Body of pancreas (tissue), 4 donors: ENCODE measurements around the gene SLC66A1. TPM values are rescaled to one million over a fixed set of nuclear protein-coding genes. Genes with fewer than 3 reads are reported as not detected.

Source experiments
- ATAC-seq: fragments of 150-250 bp; one replicate; pipeline ENCODE4 v1.9.1; 2016
- DNase-seq, 4 donors: peaks; one replicate each; pipeline ENCODE4 v3.0.0-alpha.2; 2019
- H3K27ac ChIP-seq, 4 donors: fragments of 200-600 bp; sonication (generic); 1 replicate in 3 of 4; 2 replicates in 1 of 4; pipeline versions ENCODE4 v1.5.1 to v1.6.1; 2016 to 2019; ENCODE audit warnings: mild to moderate bottlenecking in 1 of 4, mixed read lengths in 1 of 4, moderate library complexity in 1 of 4
- H3K27me3 ChIP-seq, 2 donors: fragments of 200-600 bp; sonication (generic); one replicate each; pipeline ENCODE4 v1.6.0; 2016; ENCODE audit warnings: mild to moderate bottlenecking in 1 of 2
- H3K36me3 ChIP-seq, 2 donors: fragments of 200-600 bp; sonication (generic); replicated peaks in 1 of 2; 2 replicates each; pipeline ENCODE4 v1.5.1; 2016; ENCODE audit warnings: low read depth in 2 of 2; ENCODE audit not compliant: insufficient read depth in 1 of 2
- H3K4me1 ChIP-seq: fragments of 200-600 bp; sonication (generic); one replicate; pipeline ENCODE4 v1.6.0; 2016
- H3K4me3 ChIP-seq, 2 donors: fragments of 200-600 bp; sonication (generic); 1 replicate in 1 of 2; 2 replicates in 1 of 2; pipeline ENCODE4 v1.5.1; 2016 to 2019
- H3K9me3 ChIP-seq, 3 donors: fragments of 200-600 bp; sonication (generic); 1 replicate in 2 of 3; 2 replicates in 1 of 3; pipeline ENCODE4 v1.5.1; 2016
- CTCF ChIP-seq, 7 experiments: fragments of 450-650 bp in 4 of 7; fragments of 200-600 bp in 3 of 7; sonication (generic) in 3 of 7; IDR thresholded peaks; one replicate each; pipeline ENCODE4 v1.5.1; 2016 to 2019; ENCODE audit warnings: antibody characterized with exemption in 7 of 7
- POLR2A ChIP-seq, 3 donors: fragments of 450-650 bp; IDR thresholded peaks; one replicate each; pipeline ENCODE4 v1.6.1; 2016; ENCODE audit warnings: antibody characterized with exemption in 3 of 3, mild to moderate bottlenecking in 2 of 3
- WGBS, 2 donors: methylation state at CpG; one replicate each; pipeline ENCODE4 v1.1.5; 2017; 5-methylcytosine and 5-hydroxymethylcytosine counted together
- intact Hi-C: fragments of 100-400 bp; cut with DNase I; formaldehyde crosslinking; loops from one replicate; pipeline ENCODE4 v1.15.1; 2023
- total RNA-seq, 2 donors: library from RNA; depleted of rRNA; stranded (reverse); fragments of >200 nt; gene quantifications; one replicate each; pipeline ENCODE4 v1.1.0, GENCODE V29; 2016

Gene SLC66A1
- total RNA-seq, 2 donors from 2014 or later = 9.6 to 23.4 TPM

GRCh38 chr1:19371226-19372135 is 59.4 kb downstream of the SLC66A1 start:
- peaks cover 0 to 2% of the 10 kb centered on the region in 2 donors for H3K36me3 ChIP-seq
- H3K4me1 ChIP-seq = no peaks in the 10 kb centered on the region
- H3K9me3 ChIP-seq = no peaks in the 10 kb centered on the region
- no peak for ATAC-seq
- no peak overlapping the region for H3K4me3 ChIP-seq
- intact Hi-C loops = no loop called here
- no peak for DNase-seq
- no peak overlapping the region for H3K27ac ChIP-seq
- H3K27me3 ChIP-seq = no peaks in the 10 kb centered on the region
- no peak for TF ChIP-seq POLR2A (IDR thresholded peaks at IDR 0.05)
- TF ChIP-seq CTCF (IDR thresholded peaks at IDR 0.05) = no peak
- 88 to 89% methylated on average over 23 of the region's 23 CpGs for WGBS, 2 donors

GRCh38 chr1:19372136-19372514 is 60.0 kb downstream of the SLC66A1 start:
- H3K27me3 ChIP-seq = no peaks in the 10 kb centered on the region
- WGBS, 2 donors = 80 to 93% methylated on average over 5 of the region's 5 CpGs
- H3K36me3 ChIP-seq = peaks cover 0 to 3% of the 10 kb centered on the region in 2 donors
- ATAC-seq = no peak
- H3K27ac ChIP-seq = no peak overlapping the region
- H3K4me3 ChIP-seq = no peak overlapping the region
- H3K9me3 ChIP-seq = no peaks in the 10 kb centered on the region
- TF ChIP-seq CTCF (IDR thresholded peaks at IDR 0.05) = no peak
- TF ChIP-seq POLR2A (IDR thresholded peaks at IDR 0.05) = no peak
- intact Hi-C loops = no loop called here
- DNase-seq = no peak
- no peaks in the 10 kb centered on the region for H3K4me1 ChIP-seq

- TF ChIP-seq CTCF (IDR thresholded peaks at IDR 0.05) (no peak), POLR2A (IDR thresholded peaks at IDR 0.05) (no peak)
- 89 to 95% methylated on average over 7 of the region's 7 CpGs for WGBS, 2 donors
- intact Hi-C loops = no loop called here
- Histone ChIP-seq H3K4me1 (no peaks in the 10 kb centered on the region), H3K27ac (no peak overlapping the region), H3K36me3 (peaks cover 0 to 4% of the 10 kb centered on the region in 2 donors), H3K9me3 (no peaks in the 10 kb centered on the region), H3K27me3 (no peaks in the 10 kb centered on the region), H3K4me3 (no peak overlapping the region)
- DNase-seq = no peak
- ATAC-seq = no peak
Measured at GRCh38 chr1:19372602-19373001, 60.5 kb downstream of the SLC66A1 start.

- intact Hi-C loops = no loop called here
- TF ChIP-seq POLR2A (IDR thresholded peaks at IDR 0.05) (no peak), CTCF (IDR thresholded peaks at IDR 0.05) (no peak)
- no peaks in the 10 kb centered on the region for H3K9me3 ChIP-seq
- DNase-seq = no peak
- H3K36me3 ChIP-seq = peaks cover 0 to 11% of the 10 kb centered on the region in 2 donors
- H3K27ac ChIP-seq = no peak overlapping the region
- no peak overlapping the region for H3K4me3 ChIP-seq
- no peaks in the 10 kb centered on the region for H3K4me1 ChIP-seq
- no peaks in the 10 kb centered on the region for H3K27me3 ChIP-seq
- no peak for ATAC-seq
- 82 to 87% methylated on average over 9 to 15 of the region's 15 CpGs for WGBS, 2 donors
Measured at GRCh38 chr1:19373211-19374082, 61.3 kb downstream of the SLC66A1 start.
